Measurements from ENCODE around the gene EXOC5.

EXOC5 gene, protein sequence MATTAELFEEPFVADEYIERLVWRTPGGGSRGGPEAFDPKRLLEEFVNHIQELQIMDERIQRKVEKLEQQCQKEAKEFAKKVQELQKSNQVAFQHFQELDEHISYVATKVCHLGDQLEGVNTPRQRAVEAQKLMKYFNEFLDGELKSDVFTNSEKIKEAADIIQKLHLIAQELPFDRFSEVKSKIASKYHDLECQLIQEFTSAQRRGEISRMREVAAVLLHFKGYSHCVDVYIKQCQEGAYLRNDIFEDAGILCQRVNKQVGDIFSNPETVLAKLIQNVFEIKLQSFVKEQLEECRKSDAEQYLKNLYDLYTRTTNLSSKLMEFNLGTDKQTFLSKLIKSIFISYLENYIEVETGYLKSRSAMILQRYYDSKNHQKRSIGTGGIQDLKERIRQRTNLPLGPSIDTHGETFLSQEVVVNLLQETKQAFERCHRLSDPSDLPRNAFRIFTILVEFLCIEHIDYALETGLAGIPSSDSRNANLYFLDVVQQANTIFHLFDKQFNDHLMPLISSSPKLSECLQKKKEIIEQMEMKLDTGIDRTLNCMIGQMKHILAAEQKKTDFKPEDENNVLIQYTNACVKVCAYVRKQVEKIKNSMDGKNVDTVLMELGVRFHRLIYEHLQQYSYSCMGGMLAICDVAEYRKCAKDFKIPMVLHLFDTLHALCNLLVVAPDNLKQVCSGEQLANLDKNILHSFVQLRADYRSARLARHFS

GRCh38 chr14:57268161-57269069, at the start of gene EXOC5, which contains the start of gene AP5M1:
EXOC5 (minus strand) TSS chr14:57268905; CDS start chr14:57268648, 257 bp downstream.
AP5M1 (plus strand) TSS chr14:57268971; CDS start chr14:57269315, 344 bp downstream.
- DNase-seq, result peak; percentile 100

- DNase-seq, result peak; percentile 99
Observed at GRCh38 chr14:57317248-57317833, 48.6 kb upstream of the EXOC5 start.

GRCh38 chr14:57314396-57315089, 45.8 kb upstream of the EXOC5 start:
- no peak for DNase-seq

DNA sequence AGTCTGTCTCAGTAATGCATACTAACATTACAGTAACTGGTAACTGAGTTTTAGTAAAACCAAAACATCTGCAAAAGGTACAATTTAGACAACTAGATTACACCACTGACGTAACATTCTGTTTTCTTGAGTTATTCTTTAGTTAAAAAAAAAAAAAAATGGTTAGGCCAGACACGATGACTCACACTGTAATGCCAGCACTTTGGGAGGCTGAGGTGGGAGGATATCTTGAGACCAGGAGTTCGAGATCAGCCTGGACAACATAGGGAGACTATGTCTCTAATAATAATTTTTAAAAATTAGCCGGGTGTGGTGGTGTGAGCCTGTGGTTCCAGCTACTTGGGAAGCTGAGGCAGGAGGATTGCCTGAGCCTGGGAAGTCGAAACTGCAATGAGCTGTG, 34.2 kb upstream of the EXOC5 start:
- DNase-seq, result no peak

DNA sequence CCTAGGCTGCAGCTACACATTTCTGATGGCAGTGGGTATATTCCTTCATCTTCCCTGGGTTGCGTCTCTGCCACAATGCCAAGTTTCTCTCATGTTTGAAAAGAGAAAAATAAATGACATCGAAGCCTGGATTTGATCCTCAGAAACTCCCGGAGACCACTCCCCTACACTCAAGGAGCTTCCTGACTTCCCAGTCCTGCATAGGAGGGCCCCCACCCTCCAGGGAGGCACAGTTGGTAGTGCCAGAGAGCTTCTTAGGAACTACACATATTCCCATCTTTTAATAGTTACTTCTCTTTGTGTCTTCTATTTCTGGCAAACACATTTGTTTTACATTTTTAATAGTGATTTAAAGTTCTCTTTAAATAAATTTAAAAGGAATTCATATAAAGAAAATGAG, 30.8 kb upstream of the EXOC5 start:
- DNase-seq, result no peak

GRCh38 chr14:57297852-57298251, 29.1 kb upstream of the EXOC5 start:
- DNase-seq, result no peak

- DNase-seq, result no peak
Observed at GRCh38 chr14:57295239-57295638, 26.5 kb upstream of the EXOC5 start.

DNA sequence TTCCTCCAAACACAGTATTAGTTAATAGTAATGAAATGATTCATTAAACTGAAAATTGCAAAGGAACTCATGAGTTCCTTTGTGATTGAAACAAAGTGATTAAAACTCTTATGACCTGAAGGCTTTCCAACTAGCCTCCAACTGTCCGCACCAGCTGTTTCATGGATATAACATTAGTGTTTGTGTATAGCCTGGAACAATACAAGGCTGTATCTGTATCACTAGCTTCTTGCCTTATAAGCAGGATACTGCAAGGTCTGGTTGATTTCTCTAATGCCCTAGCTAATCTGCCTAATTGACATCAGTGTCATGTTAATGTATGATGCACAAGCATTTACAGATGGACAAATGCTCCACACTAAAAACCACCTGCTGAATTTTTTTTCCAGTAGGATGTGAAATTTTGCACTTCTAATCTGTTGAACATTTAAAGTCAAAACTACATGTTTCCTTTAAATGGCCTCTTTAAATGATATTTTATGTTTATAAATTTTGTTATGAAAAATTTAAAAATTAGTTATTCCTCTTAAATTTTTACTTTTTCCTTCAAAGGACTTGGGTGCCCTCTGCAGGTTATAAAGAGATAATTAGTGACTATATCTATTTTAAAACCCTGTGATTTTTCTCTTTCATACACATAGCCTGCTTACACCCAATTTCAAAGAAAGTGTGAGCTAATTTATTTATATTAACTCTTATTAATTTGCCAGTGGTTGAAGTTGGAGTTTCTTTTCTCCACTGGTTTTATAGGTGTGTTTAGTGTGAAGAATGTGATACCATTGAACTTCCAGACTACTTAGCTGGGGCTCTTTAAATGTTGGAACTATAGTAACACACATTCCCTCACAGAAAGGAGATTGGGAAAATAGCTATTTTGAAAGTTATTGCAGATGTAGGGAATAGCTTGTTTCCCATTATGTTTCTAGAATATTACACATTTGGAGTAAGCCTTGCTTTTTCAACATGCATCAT, 25.4 kb upstream of the EXOC5 start:
- peak; percentile 100 for DNase-seq

DNA sequence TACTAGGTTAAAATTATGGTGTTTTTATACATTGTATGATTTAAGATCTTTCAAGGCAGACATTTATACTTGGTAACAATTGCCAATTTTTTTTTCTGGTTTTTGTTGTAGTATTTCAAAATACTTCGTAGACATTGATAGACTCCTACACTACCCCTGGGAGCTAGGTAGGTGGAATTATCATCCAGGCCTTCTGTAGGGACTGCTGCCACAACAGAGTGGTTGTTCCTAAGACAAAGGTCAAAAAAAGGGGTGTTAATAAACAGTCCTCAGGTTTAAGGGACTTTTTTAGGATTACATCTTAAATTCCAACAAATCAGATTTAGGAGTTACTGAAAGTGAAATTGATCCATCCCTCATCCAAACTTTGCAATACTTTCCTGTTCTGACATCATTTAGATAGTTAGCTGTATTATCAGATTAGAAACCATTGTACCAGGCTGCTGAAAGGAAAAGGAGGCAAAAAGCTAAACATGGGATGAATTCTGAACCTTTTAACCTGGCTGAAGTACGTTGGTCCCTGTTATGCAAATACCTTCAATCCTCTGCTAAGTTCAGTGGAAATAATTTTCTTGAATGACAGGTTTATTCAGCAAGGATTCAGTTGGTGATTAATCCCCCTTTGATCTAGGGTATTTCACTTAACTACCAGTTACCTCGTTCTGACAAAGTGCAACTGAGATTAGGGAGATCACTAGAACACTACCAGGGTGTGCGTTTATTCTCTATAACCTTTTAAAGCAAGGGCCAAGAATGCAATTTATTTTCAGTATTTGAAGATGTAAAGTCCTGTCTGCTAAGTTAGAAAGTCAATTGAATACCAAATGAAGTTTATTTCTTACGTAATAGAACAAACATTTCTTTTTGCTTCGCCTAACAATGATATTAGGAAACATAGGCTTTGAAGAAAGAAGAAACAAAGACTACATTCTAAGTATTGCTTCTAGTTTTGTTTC, 23.3 kb upstream of the EXOC5 start:
- peak; percentile 91 for DNase-seq

DNA sequence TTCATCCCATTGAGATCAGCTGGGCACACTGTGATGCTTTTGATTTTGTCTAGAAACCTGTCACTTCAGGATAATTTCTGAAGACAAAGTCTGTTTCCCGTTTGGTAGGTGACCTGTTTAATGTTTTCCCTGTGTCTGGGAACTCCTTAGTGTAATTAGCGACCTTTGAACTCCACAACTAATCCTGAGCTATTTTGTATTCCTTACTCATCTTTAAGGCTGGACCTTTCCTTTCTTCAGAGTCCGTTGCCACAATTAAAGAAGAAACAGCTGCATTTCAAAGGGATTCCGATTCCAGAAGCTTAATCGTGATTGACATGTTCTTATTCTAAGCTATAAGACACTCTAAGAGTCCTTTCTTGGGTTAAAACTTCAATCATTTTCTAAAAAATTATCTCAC, 22.0 kb upstream of the EXOC5 start:
- peak; percentile 94 for DNase-seq

- no peak for DNase-seq
Observed at GRCh38 chr14:57287745-57288144, 19.0 kb upstream of the EXOC5 start.

DNA sequence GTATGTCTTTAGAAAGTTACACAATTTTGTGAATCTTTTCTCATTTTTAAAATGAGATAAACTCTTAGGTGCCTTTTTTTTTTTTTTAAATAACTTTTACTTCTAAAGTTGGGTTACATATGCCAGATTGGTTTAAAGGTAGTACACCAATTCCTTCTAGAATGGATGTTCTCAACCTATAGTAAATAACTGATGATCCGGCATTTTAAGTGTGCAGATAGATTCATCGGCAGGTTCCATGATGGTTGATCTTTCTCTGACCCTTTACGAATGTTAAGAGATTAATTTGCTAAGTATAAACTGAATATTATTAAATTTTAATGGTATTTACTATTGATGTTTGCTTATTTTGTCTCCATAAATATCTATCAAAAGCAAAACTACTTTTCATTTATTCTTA, 8.4 kb upstream of the EXOC5 start:
- DNase-seq, result no peak

- no peak for DNase-seq
Observed at GRCh38 chr14:57275023-57275664, 6.4 kb upstream of the EXOC5 start.

DNA sequence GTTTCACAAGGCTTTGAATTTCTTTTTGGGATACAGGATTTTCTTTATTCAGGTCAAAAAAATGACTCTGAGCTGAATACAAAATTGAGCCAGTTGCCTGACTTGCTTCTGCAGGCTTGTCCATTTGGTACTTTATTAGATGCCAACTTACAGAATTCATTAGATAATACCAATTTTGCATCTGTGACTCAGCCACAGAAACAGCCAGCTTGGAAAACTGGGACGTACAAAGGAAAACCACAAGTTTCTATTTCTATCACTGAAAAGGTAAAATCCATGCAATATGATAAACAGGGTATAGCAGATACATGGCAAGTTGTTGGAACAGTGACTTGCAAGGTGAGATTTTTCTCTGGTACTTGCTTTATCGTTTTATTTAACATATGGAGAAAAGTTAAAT, 5.8 kb upstream of the EXOC5 start:
- no peak for DNase-seq

DNA sequence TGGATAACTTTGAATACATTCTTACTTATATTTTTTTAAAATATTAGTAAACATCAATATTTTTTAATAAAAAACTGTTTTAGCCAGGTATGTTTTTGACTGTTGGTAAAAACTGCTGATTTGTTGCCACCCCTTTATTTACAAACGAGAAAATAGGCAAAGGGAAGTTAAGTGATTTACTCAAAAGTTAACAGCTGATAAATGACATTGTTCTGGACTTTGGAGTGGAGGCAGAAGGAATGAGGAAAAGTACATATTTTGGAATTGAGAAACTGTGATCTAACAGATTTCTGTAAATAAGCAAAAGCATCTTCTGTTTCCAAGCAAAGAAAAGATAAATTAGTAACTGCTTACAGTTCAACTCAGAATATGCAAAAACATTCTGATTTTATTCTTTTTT, 4.5 kb upstream of the EXOC5 start:
- no peak for DNase-seq

- no peak for DNase-seq
Observed at GRCh38 chr14:57266065-57266464, 2.6 kb downstream of the EXOC5 start.

DNA sequence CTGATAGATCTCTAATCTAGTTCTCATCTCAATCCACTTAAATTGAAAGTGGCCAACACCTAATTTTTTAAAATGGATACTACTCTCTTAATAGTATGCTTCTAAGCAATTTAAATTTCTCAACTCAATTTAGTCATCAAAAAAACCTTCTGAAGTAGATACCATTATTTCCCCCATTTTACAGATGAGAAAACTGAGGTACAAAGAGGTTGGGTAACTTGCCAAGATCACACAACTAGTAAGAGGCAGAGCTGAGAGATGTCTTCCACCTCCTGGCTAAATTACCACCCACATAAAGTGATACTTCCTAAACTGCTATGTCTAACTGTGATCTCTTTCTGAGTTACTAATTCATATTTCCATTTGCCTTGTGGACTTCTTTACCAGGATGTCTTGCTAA, 6.6 kb downstream of the EXOC5 start:
- DNase-seq, result no peak

DNA sequence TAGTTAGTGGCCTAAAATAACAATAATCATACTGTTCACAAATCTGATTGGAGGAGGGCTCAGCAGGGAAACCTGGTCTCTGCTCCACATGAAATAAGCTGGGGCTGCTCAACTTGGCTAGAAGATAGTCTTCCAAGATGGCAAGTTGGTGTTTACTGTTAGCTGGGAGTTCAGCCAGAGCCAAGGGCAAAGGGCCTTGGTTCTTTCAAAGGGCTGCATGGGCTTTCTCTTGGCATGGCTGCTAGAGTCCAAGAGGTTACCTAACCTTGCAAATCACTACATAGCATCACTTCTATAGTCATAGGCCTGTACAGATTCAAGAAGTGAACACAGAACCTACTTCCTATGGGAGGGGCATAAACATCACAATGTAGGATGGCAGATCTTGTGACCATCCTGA, 7.1 kb downstream of the EXOC5 start:
- DNase-seq, result no peak

DNA sequence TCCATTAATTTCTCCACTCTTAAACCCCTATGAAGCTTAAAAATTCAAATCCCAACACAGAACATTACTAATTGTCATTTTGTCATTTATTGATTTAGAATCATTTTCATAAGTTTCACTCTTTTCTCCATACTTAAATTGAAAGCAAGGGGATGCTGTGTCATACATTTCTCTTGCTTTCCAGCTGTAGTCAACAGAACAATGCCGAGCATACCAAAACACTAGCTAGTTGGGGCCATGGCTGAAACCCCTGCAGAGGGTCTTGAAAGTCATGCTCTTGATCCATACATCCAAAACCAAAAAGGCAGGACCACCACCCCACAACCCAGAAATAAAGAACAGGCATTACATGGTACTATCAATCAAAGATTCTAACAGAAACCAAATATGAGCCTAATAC, 9.0 kb downstream of the EXOC5 start:
- DNase-seq, result no peak
